BJ (cell line): ENCODE data around the gene NXF1. TPM values are rescaled to one million over a fixed set of nuclear protein-coding genes. Genes with fewer than 3 reads are reported as not detected.
"Not testable (repeated sequence)": the region's sequence is repeated elsewhere in the genome, so short reads cannot be mapped to it uniquely, and the experiment has no call there.

Experiments used
- CTCF ChIA-PET: fragments of 350-600 bp; formaldehyde crosslinking; extraction: SDS; loops from one replicate; lab custom pipeline; 2021; ENCODE audit warnings: antibody characterized with exemption, inconsistent platforms; lab: Yijun Ruan, JAX
- POLR2A ChIA-PET: fragments of 300-600 bp; sonication (Branson Sonifier 250); formaldehyde crosslinking; extraction: SDS; loops from one replicate; lab custom pipeline; 2021; ENCODE audit warnings: antibody characterized with exemption; lab: Charles Lee
- DNase-seq: peaks from one replicate; pipeline ENCODE4 v3.0.0-alpha.2; 2011; ENCODE audit warnings: low read depth
- H3K27me3 ChIP-seq: 2 replicates; pipeline ENCODE4 v1.6.0; 2011; ENCODE audit warnings: low read length; ENCODE audit not compliant: control insufficient read depth, insufficient read depth
- H3K36me3 ChIP-seq: 2 replicates; pipeline ENCODE4 v1.5.1; 2011; ENCODE audit warnings: low read length; ENCODE audit not compliant: control insufficient read depth, insufficient read depth
- H3K4me3 ChIP-seq: 2 replicates; pipeline ENCODE4 v1.5.1; 2011; ENCODE audit warnings: low read depth, mild to moderate bottlenecking, control low read depth, low read length
- CTCF ChIP-seq: IDR thresholded peaks from 2 replicates; pipeline ENCODE4 v1.5.1; 2011; ENCODE audit warnings: low read depth, mild to moderate bottlenecking, control low read depth, inconsistent platforms, low read length, moderate library complexity; ENCODE audit not compliant: insufficient read depth
- polyA plus RNA-seq: library from polyadenylated mRNA; depleted of rRNA; stranded (reverse); fragments of >200 nt; gene quantifications from 2 replicates; pipeline ENCODE4 v1.2.3, GENCODE V29; 2011

The NXF1 gene
- polyA plus RNA-seq, 1 experiment: 51.0 TPM

- CTCF ChIA-PET: interaction anchor here (1.0 to 1.6 kb wide), 2 partner anchors 23 to 45 kb away, joined by 3 to 5 read pairs; no protein-coding TSS in a partner anchor
- peaks cover 24% of the 10 kb centered on the region for H3K36me3 ChIP-seq
- H3K27me3 ChIP-seq: no peaks in the 10 kb centered on the region
- H3K4me3 ChIP-seq: peak overlapping the region; percentile 92
- TF ChIP-seq CTCF: no peak
- DNase-seq: no peak
- POLR2A ChIA-PET: interaction anchor here (0.5 to 2.2 kb wide), 6 partner anchors 10 to 60 kb away, joined by 3 to 21 read pairs (median 6); partner anchors contain the start of gene TAF6L
These were observed 25.8 kb upstream of the NXF1 start for GRCh38 chr11:62830904-62831519.

GRCh38 chr11:62828130-62828529 lies 22.9 kb upstream of the NXF1 start:
- not testable (repeated sequence) for DNase-seq, H3K27me3 ChIP-seq, H3K4me3 ChIP-seq
- CTCF ChIA-PET: interaction anchor here (2.4 to 3.2 kb wide), 2 partner anchors 12 to 42 kb away, joined by 6 to 24 read pairs; partner anchors contain the start of gene TMEM179B
- POLR2A ChIA-PET: interaction anchor here (0.5 kb wide), 1 partner anchor 84 kb away, joined by 4 read pairs; no protein-coding TSS in a partner anchor
- H3K36me3 ChIP-seq: peaks cover 27% of the 10 kb centered on the region

GRCh38 chr11:62823677-62824076 lies 18.4 kb upstream of the NXF1 start:
- Histone ChIP-seq H3K4me3 (no peak overlapping the region), H3K36me3 (peaks cover 35% of the 10 kb centered on the region), H3K27me3 (no peaks in the 10 kb centered on the region)
- DNase-seq: no peak
- ChIA-PET POLR2A (no interaction called here), CTCF (interaction anchor here (1.2 kb wide), 1 partner anchor 12 kb away, joined by 3 read pairs; no protein-coding TSS in a partner anchor)
- TF ChIP-seq CTCF: no peak

- DNase-seq: no peak
- ChIA-PET POLR2A (no interaction called here), CTCF (interaction anchor here (1.3 to 1.8 kb wide), 3 partner anchors 9 to 12 kb away, joined by 4 to 6 read pairs (median 6); no protein-coding TSS in a partner anchor)
- no peaks in the 10 kb centered on the region for H3K27me3 ChIP-seq
- no peak for TF ChIP-seq CTCF
- H3K36me3 ChIP-seq: peaks cover 7% of the 10 kb centered on the region
- H3K4me3 ChIP-seq: no peak overlapping the region
These were observed 11.9 kb upstream of the NXF1 start for GRCh38 chr11:62817129-62817528.

GRCh38 chr11:62816557-62816956 lies 11.3 kb upstream of the NXF1 start:
- CTCF ChIA-PET: interaction anchor here (1.0 to 1.8 kb wide), 4 partner anchors 9 to 13 kb away, joined by 4 to 6 read pairs (median 5); no protein-coding TSS in a partner anchor
- no peaks in the 10 kb centered on the region for H3K27me3 ChIP-seq
- no peak overlapping the region for H3K4me3 ChIP-seq
- TF ChIP-seq CTCF: no peak
- DNase-seq: no peak
- POLR2A ChIA-PET: interaction anchor here (0.5 kb wide), 1 partner anchor 89 kb away, joined by 3 read pairs; the partner anchor contains the start of gene HNRNPUL2
- H3K36me3 ChIP-seq: peaks cover 6% of the 10 kb centered on the region
